Mesenchymal stem cell (in vitro differentiated cells and primary cell): Measurements from ENCODE around the gene SBNO2.

ENCODE experiments used
- DNase-seq: peaks from one replicate; pipeline ENCODE4 v3.0.0-alpha.2; 2013
- H2AFZ ChIP-seq: one replicate; pipeline ENCODE4 v1.6.1; 2013; ENCODE audit warnings: low read depth, mild to moderate bottlenecking, control low read depth, inconsistent platforms, low read length, moderate library complexity
- H2AK5ac ChIP-seq: 2 replicates; pipeline ENCODE4 v1.6.1; 2013; ENCODE audit warnings: low read length, moderate library complexity, mild to moderate bottlenecking, inconsistent platforms; ENCODE audit not compliant: severe bottlenecking
- H2BK120ac ChIP-seq: one replicate; pipeline ENCODE4 v1.6.1; 2013; ENCODE audit warnings: low read depth, mild to moderate bottlenecking, inconsistent platforms, low read length, moderate library complexity
- H2BK12ac ChIP-seq, 2 experiments: one replicate each; pipeline ENCODE4 v1.6.1; 2013; ENCODE audit warnings: inconsistent platforms in 2 of 2, low read length in 2 of 2, mild to moderate bottlenecking in 2 of 2, moderate library complexity in 2 of 2, control low read depth in 1 of 2
- H2BK15ac ChIP-seq: one replicate; pipeline ENCODE4 v1.6.1; 2013; ENCODE audit warnings: mild to moderate bottlenecking, low read depth, inconsistent platforms; ENCODE audit not compliant: poor library complexity, severe bottlenecking
- H2BK5ac ChIP-seq: 2 replicates; pipeline ENCODE4 v1.6.1; 2013; ENCODE audit warnings: low read depth, mild to moderate bottlenecking, low read length, control low read depth, inconsistent platforms; ENCODE audit not compliant: poor library complexity, severe bottlenecking
- H3K14ac ChIP-seq, 2 experiments: one replicate each; pipeline ENCODE4 v1.6.1; 2013; ENCODE audit warnings: inconsistent platforms in 2 of 2, low read length in 2 of 2, control low read depth in 1 of 2, mild to moderate bottlenecking in 1 of 2, moderate library complexity in 1 of 2
- H3K18ac ChIP-seq, 2 experiments: one replicate each; pipeline ENCODE4 v1.6.1; 2013; ENCODE audit warnings: inconsistent platforms in 2 of 2, low read length in 2 of 2, control low read depth in 1 of 2, low read depth in 1 of 2, mild to moderate bottlenecking in 1 of 2
- H3K23ac ChIP-seq, 2 experiments: one replicate each; pipeline ENCODE4 v1.6.1; 2013; ENCODE audit warnings: inconsistent platforms in 2 of 2, low read length in 2 of 2, mild to moderate bottlenecking in 2 of 2, moderate library complexity in 2 of 2, control low read depth in 1 of 2
- H3K27ac ChIP-seq: 2 replicates; pipeline ENCODE4 v1.5.1; 2013; ENCODE audit warnings: mild to moderate bottlenecking, moderate library complexity, low read length, control low read depth, inconsistent platforms; ENCODE audit not compliant: poor library complexity, severe bottlenecking
- H3K27me3 ChIP-seq, 2 experiments: 2 replicates each; pipeline versions ENCODE4 v1.6.1 to v1.7.0; 2013; ENCODE audit warnings: low read length in 2 of 2, mild to moderate bottlenecking in 2 of 2, moderate library complexity in 2 of 2, control low read depth in 1 of 2, inconsistent platforms in 1 of 2; ENCODE audit not compliant: control insufficient read depth in 1 of 2, insufficient read depth in 1 of 2
- H3K36me3 ChIP-seq, 2 experiments: 2 replicates each; pipeline versions ENCODE4 v1.6.1 to v1.7.0; 2013; ENCODE audit warnings: low read length in 2 of 2, control low read depth in 1 of 2, inconsistent platforms in 1 of 2, low read depth in 1 of 2, mild to moderate bottlenecking in 1 of 2; ENCODE audit not compliant: insufficient read depth in 2 of 2, control insufficient read depth in 1 of 2
- H3K4ac ChIP-seq, 2 experiments: one replicate each; pipeline ENCODE4 v1.6.1; 2013; ENCODE audit warnings: inconsistent platforms in 2 of 2, low read length in 2 of 2, mild to moderate bottlenecking in 2 of 2, moderate library complexity in 2 of 2, control low read depth in 1 of 2, low read depth in 1 of 2
- H3K4me1 ChIP-seq: 2 replicates; pipeline ENCODE4 v1.6.1; 2013; ENCODE audit warnings: low read depth, low read length, control low read depth; ENCODE audit not compliant: control insufficient read depth, insufficient read depth
- H3K4me2 ChIP-seq: 2 replicates; pipeline ENCODE4 v1.6.1; 2013; ENCODE audit warnings: low read length, mild to moderate bottlenecking, inconsistent platforms; ENCODE audit not compliant: poor library complexity, severe bottlenecking
- H3K4me3 ChIP-seq, 2 experiments: 2 replicates each; pipeline versions ENCODE4 v1.5.1 to v1.7.0; 2013; ENCODE audit warnings: low read length in 2 of 2, mild to moderate bottlenecking in 2 of 2, control low read depth in 1 of 2, low read depth in 1 of 2; ENCODE audit not compliant: insufficient read depth in 1 of 2
- H3K79me1 ChIP-seq: replicated peaks from 2 replicates; pipeline ENCODE4 v1.6.1; 2013; ENCODE audit warnings: mild to moderate bottlenecking, control low read depth, low read length, inconsistent platforms; ENCODE audit not compliant: poor library complexity, severe bottlenecking
- H3K9ac ChIP-seq: 2 replicates; pipeline ENCODE4 v1.7.0; 2013; ENCODE audit warnings: mild to moderate bottlenecking, low read length, moderate library complexity
- H3K9me3 ChIP-seq: 2 replicates; pipeline ENCODE4 v1.7.0; 2013; ENCODE audit warnings: mild to moderate bottlenecking, low read length; ENCODE audit not compliant: control insufficient read depth
- H4K8ac ChIP-seq: one replicate; pipeline ENCODE4 v1.6.1; 2013; ENCODE audit warnings: inconsistent platforms, mild to moderate bottlenecking, low read length, moderate library complexity
- H4K91ac ChIP-seq: one replicate; pipeline ENCODE4 v1.6.1; 2013; ENCODE audit warnings: mild to moderate bottlenecking, low read length, inconsistent platforms
- WGBS: methylation state at CpG from one replicate; pipeline ENCODE4 v1.1.7; 2013; ENCODE audit warnings: mixed read lengths; 5-methylcytosine and 5-hydroxymethylcytosine counted together

SBNO2 gene

GRCh38 chr19:1110809-1111640, 63.0 kb downstream of the SBNO2 start:
- Histone ChIP-seq H3K27ac (no peak overlapping the region), H4K91ac (no peak overlapping the region), H3K4me3 (no peak overlapping the region), H3K9ac (no peak overlapping the region), H2AK5ac (no peak overlapping the region), H4K8ac (no peak overlapping the region), H2BK12ac (no peak overlapping the region), H2BK5ac (no peak overlapping the region), H2BK120ac (no peak overlapping the region), H3K14ac (no peak overlapping the region), H3K18ac (no peak overlapping the region), H3K4ac (no peak overlapping the region), H2AFZ (no peak overlapping the region), H3K4me2 (no peak overlapping the region), H3K36me3 (peaks cover 62 to 92% of the 10 kb centered on the region in 2 experiments), H3K79me1 (peaks cover 6% of the 10 kb centered on the region), H3K9me3 (no peaks in the 10 kb centered on the region), H3K4me1 (peaks cover 34% of the 10 kb centered on the region), H2BK15ac (no peak overlapping the region), H3K23ac (no peak overlapping the region), H3K27me3 (no peaks in the 10 kb centered on the region)
- DNase-seq, result no peak
- WGBS, result 87% methylated on average over 16 of the region's 18 CpGs

- no peak overlapping the region for H3K4me3 ChIP-seq
- peaks cover 59 to 95% of the 10 kb centered on the region in 2 experiments for H3K36me3 ChIP-seq
- H3K18ac ChIP-seq, result no peak overlapping the region
- no peak overlapping the region for H3K4ac ChIP-seq
- peaks cover 44% of the 10 kb centered on the region for H3K4me1 ChIP-seq
- H2BK12ac ChIP-seq, result no peak overlapping the region
- H3K9me3 ChIP-seq, result no peaks in the 10 kb centered on the region
- H2BK120ac ChIP-seq, result no peak overlapping the region
- H3K27me3 ChIP-seq, result no peaks in the 10 kb centered on the region
- H2AFZ ChIP-seq, result no peak overlapping the region
- no peak overlapping the region for H3K4me2 ChIP-seq
- no peak overlapping the region for H3K23ac ChIP-seq
- H3K9ac ChIP-seq, result no peak overlapping the region
- DNase-seq, result no peak
- no peak overlapping the region for H2BK15ac ChIP-seq
- H3K79me1 ChIP-seq, result peaks cover 6% of the 10 kb centered on the region
- H4K8ac ChIP-seq, result peak overlapping the region; percentile 31
- H3K14ac ChIP-seq, result no peak overlapping the region
- H4K91ac ChIP-seq, result no peak overlapping the region
- no peak overlapping the region for H3K27ac ChIP-seq
- no peak overlapping the region for H2BK5ac ChIP-seq
- H2AK5ac ChIP-seq, result no peak overlapping the region
- WGBS, result 97% methylated on average over 50 of the region's 54 CpGs
These were observed 64.1 kb downstream of the SBNO2 start for GRCh38 chr19:1109697-1110671.

- peaks cover 6% of the 10 kb centered on the region for H3K79me1 ChIP-seq
- H2BK15ac ChIP-seq, result no peak overlapping the region
- no peak overlapping the region for H2BK5ac ChIP-seq
- H3K27me3 ChIP-seq, result no peaks in the 10 kb centered on the region
- H3K9ac ChIP-seq, result no peak overlapping the region
- H3K14ac ChIP-seq, result no peak overlapping the region
- no peaks in the 10 kb centered on the region for H3K9me3 ChIP-seq
- no peak overlapping the region for H2BK120ac ChIP-seq
- H2BK12ac ChIP-seq, result no peak overlapping the region
- H3K4me1 ChIP-seq, result peaks cover 42% of the 10 kb centered on the region
- H2AFZ ChIP-seq, result no peak overlapping the region
- no peak overlapping the region for H3K4ac ChIP-seq
- 97% methylated on average over 41 of the region's 48 CpGs for WGBS
- H3K18ac ChIP-seq, result no peak overlapping the region
- H3K23ac ChIP-seq, result no peak overlapping the region
- peaks cover 54 to 91% of the 10 kb centered on the region in 2 experiments for H3K36me3 ChIP-seq
- H2AK5ac ChIP-seq, result no peak overlapping the region
- DNase-seq, result no peak
- no peak overlapping the region for H4K8ac ChIP-seq
- no peak overlapping the region for H3K4me2 ChIP-seq
- H4K91ac ChIP-seq, result no peak overlapping the region
- H3K27ac ChIP-seq, result no peak overlapping the region
- H3K4me3 ChIP-seq, result no peak overlapping the region
These were observed 65.0 kb downstream of the SBNO2 start for GRCh38 chr19:1109032-1109551.
